Ovary (tissue), 3 donors: ENCODE measurements around the gene FAM187B.

Source experiments
- CTCF ChIP-seq, 3 donors: fragments of 450-650 bp in 2 of 3; fragments of 200-600 bp in 1 of 3; IDR thresholded peaks; one replicate each; pipeline versions ENCODE4 v1.5.1 to v1.8.0; 2016 to 2022; ENCODE audit warnings: antibody characterized with exemption in 3 of 3, mild to moderate bottlenecking in 1 of 3
- POLR2A ChIP-seq: fragments of 450-650 bp; IDR thresholded peaks from one replicate; pipeline ENCODE4 v1.6.1; 2017; ENCODE audit warnings: antibody characterized with exemption, mild to moderate bottlenecking, moderate library complexity
- donor health status: DM: no; HTN: no; CAD: no.

GRCh38 chr19:35257113-35257461 lies 28.5 kb upstream of the FAM187B start:
- TF ChIP-seq CTCF (IDR thresholded peaks at IDR 0.05) (no peak), POLR2A (no peak)
